GM23338 (cell line): Measurements from ENCODE around the gene BCAS3.

ENCODE experiments used
- JUNB ChIP-seq: IDR thresholded peaks from one replicate; pipeline ENCODE4 v1.6.1; 2016; ENCODE audit warnings: antibody characterized with exemption; ENCODE audit not compliant: unreplicated experiment
- TF ChIP-seq, protein P1 (sequence below), 2 experiments: fragments of 200-600 bp in 1 of 2; sonication (generic) in 1 of 2; conservative IDR thresholded peaks; 2 replicates each; pipeline versions ENCODE4 v1.5.1 to v1.6.1; 2016 to 2017; ENCODE audit warnings: antibody characterized with exemption in 2 of 2, low read depth in 2 of 2, mild to moderate bottlenecking in 2 of 2, moderate library complexity in 1 of 2

DNA sequence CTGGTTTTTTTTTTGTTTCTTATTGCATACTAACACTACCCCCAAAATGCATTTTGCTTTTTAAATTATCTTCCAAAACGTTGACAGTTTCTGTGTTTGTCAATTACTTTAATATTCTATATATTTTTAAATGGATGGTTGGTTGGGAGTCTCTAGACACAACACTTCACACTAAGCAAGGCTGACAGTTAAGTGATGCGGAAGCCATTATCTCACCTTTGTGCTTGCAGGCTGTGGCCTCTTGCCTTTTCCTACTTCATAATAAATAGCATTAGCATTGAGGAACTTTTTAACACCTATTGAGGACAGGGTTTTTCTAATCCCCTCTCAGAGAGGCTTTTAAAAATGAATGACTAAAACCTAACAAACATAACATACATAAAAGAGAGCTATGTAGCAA is 441.2 kb downstream of the BCAS3 start:
- no peak for TF ChIP-seq JUNB
- TF ChIP-seq, protein P1, sequence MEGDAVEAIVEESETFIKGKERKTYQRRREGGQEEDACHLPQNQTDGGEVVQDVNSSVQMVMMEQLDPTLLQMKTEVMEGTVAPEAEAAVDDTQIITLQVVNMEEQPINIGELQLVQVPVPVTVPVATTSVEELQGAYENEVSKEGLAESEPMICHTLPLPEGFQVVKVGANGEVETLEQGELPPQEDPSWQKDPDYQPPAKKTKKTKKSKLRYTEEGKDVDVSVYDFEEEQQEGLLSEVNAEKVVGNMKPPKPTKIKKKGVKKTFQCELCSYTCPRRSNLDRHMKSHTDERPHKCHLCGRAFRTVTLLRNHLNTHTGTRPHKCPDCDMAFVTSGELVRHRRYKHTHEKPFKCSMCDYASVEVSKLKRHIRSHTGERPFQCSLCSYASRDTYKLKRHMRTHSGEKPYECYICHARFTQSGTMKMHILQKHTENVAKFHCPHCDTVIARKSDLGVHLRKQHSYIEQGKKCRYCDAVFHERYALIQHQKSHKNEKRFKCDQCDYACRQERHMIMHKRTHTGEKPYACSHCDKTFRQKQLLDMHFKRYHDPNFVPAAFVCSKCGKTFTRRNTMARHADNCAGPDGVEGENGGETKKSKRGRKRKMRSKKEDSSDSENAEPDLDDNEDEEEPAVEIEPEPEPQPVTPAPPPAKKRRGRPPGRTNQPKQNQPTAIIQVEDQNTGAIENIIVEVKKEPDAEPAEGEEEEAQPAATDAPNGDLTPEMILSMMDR (conservative IDR thresholded peaks at IDR 0.05; ENCODE audit: low read depth in 2 of 2), result no peak
